Astrocyte of the spinal cord (primary cell): ENCODE results near the gene KLHL26.
A peak's percentile ranks its signal among the peaks of the same experiment; 100 is the strongest.

ENCODE experiments used
- DNase-seq: peaks from one replicate; pipeline ENCODE4 v3.0.0; 2011; ENCODE audit warnings: low read depth, low spot score
- H3K4me3 ChIP-seq: 2 replicates; pipeline ENCODE4 v1.5.1; 2011; ENCODE audit warnings: low read depth, mild to moderate bottlenecking, low read length, moderate library complexity
- in situ Hi-C: cut with HindIII; loops from 2 replicates; pipeline ENCODE4 v1.10.0; 2017; ENCODE audit warnings: low sequenced_read_pairs
- TF ChIP-seq, protein P1 (sequence below): IDR thresholded peaks from 2 replicates; pipeline ENCODE4 v1.5.1; 2012; ENCODE audit warnings: low read depth, mild to moderate bottlenecking, low read length, inconsistent platforms

The KLHL26 gene

DNA sequence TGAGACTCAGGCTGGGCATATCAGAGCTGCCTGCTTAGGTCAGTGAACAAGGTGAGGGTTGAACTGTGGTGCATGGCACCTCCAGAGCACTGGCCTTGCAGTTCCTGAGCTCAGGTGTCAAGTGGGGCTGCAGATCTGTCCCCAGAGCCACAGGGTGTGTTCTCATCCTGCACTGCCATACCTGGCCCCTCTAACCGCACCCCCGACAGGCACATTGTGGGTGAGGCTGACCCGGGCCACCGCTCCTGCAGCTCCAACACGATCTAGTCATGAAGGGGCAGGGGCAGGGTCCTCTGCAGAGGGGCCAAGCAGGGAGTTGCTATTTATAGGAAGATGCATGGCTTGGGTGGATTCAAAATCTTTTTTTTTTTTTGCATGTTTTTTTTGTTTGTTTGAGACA is 30.0 kb downstream of the KLHL26 start:
- TF ChIP-seq, protein P1, sequence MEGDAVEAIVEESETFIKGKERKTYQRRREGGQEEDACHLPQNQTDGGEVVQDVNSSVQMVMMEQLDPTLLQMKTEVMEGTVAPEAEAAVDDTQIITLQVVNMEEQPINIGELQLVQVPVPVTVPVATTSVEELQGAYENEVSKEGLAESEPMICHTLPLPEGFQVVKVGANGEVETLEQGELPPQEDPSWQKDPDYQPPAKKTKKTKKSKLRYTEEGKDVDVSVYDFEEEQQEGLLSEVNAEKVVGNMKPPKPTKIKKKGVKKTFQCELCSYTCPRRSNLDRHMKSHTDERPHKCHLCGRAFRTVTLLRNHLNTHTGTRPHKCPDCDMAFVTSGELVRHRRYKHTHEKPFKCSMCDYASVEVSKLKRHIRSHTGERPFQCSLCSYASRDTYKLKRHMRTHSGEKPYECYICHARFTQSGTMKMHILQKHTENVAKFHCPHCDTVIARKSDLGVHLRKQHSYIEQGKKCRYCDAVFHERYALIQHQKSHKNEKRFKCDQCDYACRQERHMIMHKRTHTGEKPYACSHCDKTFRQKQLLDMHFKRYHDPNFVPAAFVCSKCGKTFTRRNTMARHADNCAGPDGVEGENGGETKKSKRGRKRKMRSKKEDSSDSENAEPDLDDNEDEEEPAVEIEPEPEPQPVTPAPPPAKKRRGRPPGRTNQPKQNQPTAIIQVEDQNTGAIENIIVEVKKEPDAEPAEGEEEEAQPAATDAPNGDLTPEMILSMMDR = no peak
- H3K4me3 ChIP-seq = no peak overlapping the region
- DNase-seq = no peak
- in situ Hi-C loops = no loop called here

DNA sequence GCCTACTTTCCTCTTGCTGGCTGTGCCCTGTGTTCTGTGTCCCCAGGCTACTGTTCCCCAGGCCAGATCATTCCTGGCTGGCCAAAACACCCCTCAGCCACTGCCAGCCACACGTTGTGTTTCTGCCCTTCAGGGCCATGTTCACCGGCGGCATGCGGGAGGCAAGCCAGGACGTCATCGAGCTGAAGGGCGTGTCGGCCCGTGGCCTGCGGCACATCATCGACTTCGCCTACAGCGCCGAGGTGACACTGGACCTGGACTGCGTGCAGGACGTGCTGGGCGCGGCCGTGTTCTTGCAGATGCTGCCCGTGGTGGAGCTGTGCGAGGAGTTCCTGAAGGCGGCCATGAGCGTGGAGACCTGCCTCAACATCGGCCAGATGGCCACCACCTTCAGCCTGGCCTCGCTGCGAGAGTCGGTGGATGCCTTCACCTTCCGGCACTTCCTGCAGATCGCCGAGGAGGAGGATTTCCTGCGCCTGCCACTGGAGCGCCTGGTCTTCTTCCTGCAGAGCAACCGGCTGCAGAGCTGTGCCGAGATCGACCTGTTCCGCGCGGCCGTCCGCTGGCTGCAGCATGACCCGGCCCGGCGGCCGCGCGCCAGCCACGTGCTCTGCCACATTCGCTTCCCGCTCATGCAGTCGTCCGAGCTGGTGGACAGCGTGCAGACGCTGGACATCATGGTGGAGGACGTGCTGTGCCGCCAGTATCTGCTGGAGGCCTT is 30.9 kb downstream of the KLHL26 start:
- H3K4me3 ChIP-seq = no peak overlapping the region
- in situ Hi-C loops = no loop called here
- no peak for DNase-seq
- TF ChIP-seq, protein P1 = no peak

DNA sequence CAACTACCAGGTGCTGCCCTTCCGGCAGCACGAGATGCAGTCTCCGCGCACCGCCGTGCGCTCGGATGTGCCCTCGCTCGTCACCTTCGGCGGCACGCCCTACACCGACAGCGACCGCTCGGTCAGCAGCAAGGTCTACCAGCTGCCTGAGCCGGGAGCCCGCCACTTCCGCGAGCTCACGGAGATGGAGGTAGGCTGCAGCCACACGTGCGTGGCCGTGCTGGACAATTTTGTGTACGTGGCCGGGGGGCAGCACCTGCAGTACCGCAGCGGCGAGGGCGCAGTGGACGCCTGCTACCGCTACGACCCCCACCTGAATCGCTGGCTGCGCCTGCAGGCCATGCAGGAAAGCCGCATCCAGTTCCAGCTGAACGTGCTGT is 31.4 kb downstream of the KLHL26 start:
- in situ Hi-C loops = no loop called here
- TF ChIP-seq, protein P1 = no peak
- H3K4me3 ChIP-seq = no peak overlapping the region
- no peak for DNase-seq

DNA sequence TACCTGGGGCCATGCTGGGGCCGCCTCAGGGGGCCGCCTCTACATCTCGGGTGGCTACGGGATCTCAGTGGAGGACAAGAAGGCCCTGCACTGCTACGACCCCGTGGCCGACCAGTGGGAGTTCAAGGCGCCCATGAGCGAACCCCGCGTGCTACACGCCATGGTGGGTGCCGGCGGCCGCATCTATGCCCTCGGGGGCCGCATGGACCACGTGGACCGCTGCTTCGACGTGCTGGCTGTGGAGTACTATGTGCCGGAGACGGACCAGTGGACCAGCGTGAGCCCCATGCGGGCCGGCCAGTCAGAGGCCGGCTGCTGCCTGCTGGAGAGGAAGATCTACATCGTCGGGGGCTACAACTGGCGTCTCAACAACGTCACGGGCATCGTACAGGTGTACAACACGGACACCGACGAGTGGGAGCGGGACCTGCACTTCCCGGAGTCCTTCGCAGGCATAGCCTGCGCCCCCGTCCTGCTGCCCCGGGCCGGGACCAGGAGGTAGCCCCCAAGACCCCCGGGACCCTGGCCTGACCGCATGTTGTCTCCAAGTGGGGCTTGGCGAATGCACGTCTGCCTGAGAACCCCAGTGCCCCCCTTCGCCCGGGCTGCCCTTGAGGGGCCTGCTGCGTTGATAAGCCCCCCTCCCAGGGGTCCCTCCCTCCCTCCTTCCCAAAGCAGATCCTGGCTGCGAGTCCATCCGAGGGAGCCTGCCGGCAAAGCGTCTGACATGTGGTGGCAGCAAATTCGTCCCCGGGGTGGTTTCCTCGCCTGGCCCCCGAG is 32.1 kb downstream of the KLHL26 start:
- TF ChIP-seq, protein P1 = no peak
- no peak overlapping the region for H3K4me3 ChIP-seq
- DNase-seq = no peak
- in situ Hi-C loops = no loop called here

DNA sequence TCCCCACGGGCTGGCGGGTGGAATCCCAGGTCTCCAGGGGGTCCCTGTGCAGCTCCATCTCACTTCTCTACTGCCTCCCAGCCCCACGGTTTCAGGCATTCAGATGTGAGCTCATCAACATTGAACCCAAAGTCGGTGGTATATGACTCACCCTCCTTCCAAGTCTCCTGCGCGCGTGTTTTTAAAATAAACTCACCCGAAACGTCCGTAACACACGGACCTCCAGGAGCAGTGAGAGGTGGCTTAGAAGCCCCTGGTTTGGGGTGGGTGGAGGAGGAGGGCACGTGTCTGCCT is 32.6 kb downstream of the KLHL26 start:
- in situ Hi-C loops = no loop called here
- DNase-seq = peak; percentile 48
- no peak overlapping the region for H3K4me3 ChIP-seq
- TF ChIP-seq, protein P1 = no peak

DNA sequence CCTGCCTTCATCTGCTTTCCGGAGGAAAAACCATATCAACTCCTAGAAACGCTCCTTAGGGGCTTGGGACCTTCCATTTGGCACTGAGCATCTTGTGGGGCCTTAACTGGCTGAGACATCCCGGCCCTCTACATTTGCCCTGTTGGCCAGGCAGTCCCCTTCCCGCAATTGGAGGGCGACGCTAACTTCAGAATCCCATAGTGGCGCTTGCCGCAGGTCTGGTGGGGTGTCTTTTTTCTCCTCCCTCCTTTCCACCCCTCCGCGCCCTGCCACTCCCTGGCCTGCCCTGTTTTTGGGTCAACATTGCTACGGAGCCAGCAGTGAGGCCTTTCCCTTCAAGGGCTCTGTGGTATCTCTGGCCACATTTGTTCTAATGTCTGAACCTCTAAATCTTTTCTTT is 33.1 kb downstream of the KLHL26 start:
- DNase-seq = no peak
- TF ChIP-seq, protein P1 = no peak
- no peak overlapping the region for H3K4me3 ChIP-seq
- in situ Hi-C loops = no loop called here
